NB4 (cell line): Measurements from ENCODE around the gene MAP3K14.

Experiments used
- MYC ChIP-seq: IDR thresholded peaks from 2 replicates; pipeline ENCODE4 v1.6.1; 2011; ENCODE audit warnings: low read depth, low read length
- POLR2A ChIP-seq: IDR thresholded peaks from 2 replicates; pipeline ENCODE4 v1.6.1; 2011; ENCODE audit warnings: mild to moderate bottlenecking; ENCODE audit not compliant: insufficient read length; ENCODE audit errors: extremely low read depth
- TF ChIP-seq, protein P1 (sequence below): IDR thresholded peaks from one replicate; pipeline ENCODE4 v1.5.1; 2012; ENCODE audit warnings: low read depth, low read length

DNA sequence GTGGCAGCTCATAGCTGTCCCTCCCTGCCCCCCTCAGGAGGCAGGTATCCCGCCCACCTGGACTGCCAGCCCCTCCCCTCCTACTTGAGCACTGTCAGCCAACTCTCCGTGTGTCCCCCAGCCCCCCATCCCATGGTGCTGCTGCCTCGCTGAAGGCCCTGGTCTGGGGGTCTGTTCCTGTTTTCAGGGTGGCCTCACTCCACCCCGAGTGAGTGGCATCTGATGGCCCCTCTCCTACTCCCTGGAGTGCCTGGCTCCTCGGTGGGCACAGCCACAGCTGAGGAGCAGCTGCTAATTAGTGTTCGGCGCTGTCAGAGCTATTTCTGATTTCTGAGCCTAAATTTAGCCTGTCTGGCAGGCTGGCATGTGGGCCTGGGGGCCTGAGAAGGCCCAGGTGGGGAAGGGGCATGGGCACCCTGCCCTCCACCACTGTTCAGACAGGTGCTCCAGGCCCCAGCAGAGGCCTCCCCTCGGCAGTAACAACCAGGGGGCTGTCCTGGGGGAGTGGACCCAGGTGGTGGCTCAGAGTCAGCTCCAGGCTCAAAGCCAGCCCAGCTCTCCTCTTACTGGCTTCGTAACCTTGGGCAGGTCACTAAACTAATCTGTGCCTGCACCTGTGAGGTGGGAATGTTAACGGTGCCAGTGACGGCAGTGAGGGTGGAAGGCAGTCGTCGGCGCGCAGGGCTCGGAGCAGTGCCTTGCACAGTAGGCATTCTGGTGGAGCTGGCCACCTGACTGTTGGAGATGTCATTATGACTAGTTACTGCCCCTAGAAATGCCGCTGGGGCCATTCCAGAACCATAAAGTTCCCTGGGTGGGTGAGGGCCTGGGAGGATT, 88.7 kb downstream of the MAP3K14 start:
- TF ChIP-seq POLR2A (no peak), MYC (no peak)
- TF ChIP-seq, protein P1, sequence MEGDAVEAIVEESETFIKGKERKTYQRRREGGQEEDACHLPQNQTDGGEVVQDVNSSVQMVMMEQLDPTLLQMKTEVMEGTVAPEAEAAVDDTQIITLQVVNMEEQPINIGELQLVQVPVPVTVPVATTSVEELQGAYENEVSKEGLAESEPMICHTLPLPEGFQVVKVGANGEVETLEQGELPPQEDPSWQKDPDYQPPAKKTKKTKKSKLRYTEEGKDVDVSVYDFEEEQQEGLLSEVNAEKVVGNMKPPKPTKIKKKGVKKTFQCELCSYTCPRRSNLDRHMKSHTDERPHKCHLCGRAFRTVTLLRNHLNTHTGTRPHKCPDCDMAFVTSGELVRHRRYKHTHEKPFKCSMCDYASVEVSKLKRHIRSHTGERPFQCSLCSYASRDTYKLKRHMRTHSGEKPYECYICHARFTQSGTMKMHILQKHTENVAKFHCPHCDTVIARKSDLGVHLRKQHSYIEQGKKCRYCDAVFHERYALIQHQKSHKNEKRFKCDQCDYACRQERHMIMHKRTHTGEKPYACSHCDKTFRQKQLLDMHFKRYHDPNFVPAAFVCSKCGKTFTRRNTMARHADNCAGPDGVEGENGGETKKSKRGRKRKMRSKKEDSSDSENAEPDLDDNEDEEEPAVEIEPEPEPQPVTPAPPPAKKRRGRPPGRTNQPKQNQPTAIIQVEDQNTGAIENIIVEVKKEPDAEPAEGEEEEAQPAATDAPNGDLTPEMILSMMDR: no peak
